Measurements from ENCODE around the gene GUCA1A.
"Not testable (repeated sequence)": the region's sequence is repeated elsewhere in the genome, so short reads cannot be mapped to it uniquely, and the experiment has no call there.

GUCA1A gene

GRCh38 chr6:42210551-42210950, 37.4 kb downstream of the GUCA1A start:
- DNase-seq = no peak

DNA sequence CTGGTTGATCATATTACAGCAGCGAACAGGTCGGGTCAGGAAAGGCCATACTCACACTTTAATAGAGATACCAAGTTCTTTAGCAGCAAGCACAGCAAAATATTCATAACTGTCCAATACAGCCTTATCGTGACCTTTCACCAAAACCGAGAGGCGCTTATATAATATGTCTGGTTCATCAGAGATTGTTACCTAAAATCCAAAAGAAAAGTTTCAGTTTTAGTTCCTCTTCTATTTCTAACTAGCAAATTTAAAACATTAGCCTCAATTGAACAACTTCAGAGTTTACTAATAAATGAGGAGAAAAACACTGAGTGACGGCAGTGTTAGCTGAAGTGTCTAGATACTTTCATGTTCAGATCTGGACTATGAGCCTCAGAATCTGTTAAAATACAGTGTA, 38.6 kb downstream of the GUCA1A start:
- no peak for DNase-seq

DNA sequence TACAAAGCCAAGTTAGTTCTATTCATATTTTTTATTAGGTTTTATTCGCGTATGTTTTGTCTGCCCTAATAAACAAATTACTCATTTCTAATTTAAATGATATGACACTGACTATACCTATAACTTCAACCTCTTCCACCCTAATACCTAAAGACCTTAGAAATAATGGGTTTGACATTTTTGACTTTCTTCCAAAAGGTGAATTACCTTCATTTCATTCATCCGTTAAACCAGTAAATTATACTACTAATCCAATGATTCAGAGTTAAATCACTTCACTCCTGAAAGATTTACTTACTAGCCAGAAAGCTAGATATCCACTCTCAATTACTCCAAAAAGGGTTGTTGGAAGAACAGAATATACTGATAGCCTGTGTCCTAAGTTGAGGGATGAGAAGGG, 39.3 kb downstream of the GUCA1A start:
- DNase-seq = no peak

DNA sequence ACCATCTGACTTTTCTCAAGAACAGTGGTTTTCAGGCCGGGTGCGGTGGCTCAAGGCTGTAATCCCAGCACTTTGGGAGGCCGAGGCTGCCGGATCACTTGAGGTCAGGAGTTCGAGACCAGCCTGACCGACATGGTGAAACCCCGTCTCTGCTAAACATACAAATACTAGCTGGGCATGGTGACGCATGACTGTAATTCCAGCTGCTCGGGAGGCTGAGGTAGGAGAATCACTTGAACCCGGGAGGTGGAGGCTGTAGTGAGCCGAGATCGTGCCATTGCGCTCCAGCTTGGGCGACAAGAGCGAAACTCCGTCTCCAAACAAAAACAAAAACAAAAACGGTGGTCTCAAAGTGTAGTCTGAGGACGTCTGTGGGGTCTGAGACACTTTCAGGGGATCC, 43.3 kb downstream of the GUCA1A start:
- not testable (repeated sequence) for DNase-seq

- DNase-seq = peak; percentile 15
Observed at GRCh38 chr6:42217157-42217518, 44.0 kb downstream of the GUCA1A start.

DNA sequence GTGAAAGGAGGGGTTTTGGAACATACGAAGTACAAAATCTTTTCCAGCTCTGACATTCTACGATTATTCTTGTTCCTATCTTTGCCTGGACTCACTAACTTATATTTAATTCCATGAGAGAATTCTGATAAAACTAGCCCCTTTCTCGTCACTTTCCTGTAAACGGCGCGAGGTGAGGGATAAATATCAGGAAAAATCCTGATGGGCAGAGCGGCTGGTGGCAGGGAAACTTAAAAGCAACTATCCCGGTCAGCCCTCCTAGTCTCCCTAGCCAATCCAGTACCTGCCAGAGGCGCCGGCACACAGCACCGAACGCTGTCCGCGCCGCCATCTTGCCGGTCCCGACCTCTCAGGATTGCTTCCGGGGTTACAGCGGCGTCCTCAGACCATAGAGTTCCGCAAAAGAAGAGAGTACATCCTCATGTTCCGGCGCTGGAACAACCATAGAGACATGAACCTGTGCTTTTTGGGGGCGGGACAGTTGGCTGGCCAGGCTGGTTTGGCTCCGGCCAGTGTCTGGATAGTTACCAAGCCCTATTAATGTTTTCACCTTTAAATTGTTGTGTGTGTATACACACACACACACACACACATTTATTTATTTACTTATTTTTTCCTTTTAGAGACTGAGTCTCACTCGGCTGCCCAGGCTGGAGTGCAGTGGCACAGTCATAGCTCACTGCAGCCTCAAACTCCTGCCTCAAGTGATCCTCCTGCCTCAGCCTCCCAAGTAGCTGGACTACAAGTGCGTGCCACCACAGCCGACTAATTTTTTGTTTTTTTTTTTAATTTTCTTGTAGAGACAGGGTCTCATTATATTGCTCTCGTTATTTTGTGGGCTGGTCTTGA, 44.6 kb downstream of the GUCA1A start, which contains the start of gene MRPS10:
TSS of gene MRPS10 (minus strand) at position 343 of the 849 bp plus-strand sequence. CDS start at position 331, 12 bp downstream.
- peak; percentile 80 for DNase-seq

GRCh38 chr6:42220807-42221206, 47.6 kb downstream of the GUCA1A start:
- DNase-seq = no peak

- DNase-seq = no peak
Observed at GRCh38 chr6:42221546-42221945, 48.4 kb downstream of the GUCA1A start.

- no peak for DNase-seq
Observed at GRCh38 chr6:42222448-42222847, 49.3 kb downstream of the GUCA1A start.

- no peak for DNase-seq
Observed at GRCh38 chr6:42224222-42225028, 51.3 kb downstream of the GUCA1A start.

GRCh38 chr6:42225029-42225339, 51.8 kb downstream of the GUCA1A start:
- DNase-seq = no peak

- no peak for DNase-seq
Observed at GRCh38 chr6:42225419-42225818, 52.3 kb downstream of the GUCA1A start.

- no peak for DNase-seq
Observed at GRCh38 chr6:42226161-42226611, 53.0 kb downstream of the GUCA1A start.

DNA sequence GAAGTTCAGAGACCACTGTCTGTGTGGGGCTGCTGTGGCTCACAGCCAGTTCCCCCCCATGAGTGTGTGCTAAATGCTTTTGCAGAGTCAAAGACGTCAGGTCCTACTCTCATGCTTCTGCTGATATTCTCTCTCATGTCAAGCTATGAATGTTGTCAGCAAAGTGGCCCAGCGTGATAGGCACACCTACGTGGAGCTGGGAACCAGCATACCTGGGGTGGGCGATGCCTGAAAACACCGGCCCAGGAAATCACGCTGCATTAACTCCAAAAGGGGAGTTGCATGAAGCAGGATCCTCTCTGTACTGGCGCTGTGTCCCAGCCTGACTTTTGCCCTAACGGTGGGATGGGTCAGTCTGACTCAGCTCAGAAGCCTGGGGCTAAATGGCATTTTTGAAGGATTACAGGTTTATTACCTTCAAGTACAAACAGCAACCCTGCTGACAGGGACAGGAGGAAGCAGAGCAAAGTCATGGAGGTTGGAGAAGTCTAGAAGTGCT, 53.5 kb downstream of the GUCA1A start:
- no peak for DNase-seq

- no peak for DNase-seq
Observed at GRCh38 chr6:42227173-42227850, 54.1 kb downstream of the GUCA1A start.

DNA sequence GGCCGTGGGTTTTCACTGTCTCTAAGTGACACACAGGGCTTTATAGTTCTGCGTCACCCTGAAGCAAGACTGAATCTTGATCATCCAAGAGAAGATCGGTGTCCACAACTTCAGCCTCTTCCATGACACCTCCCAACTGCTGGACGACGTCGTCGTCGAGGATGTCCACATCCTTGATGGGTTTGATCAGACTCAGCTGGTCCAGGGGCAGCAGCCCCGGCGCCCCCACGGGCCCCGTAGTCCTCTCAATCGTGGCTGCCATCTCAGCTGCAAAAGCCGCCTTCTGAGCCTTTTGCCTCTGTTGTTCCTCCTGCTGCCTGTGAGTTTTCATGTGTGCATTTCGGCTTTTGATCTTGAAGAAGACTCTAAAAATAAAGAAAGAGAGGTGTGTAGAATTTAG, 55.1 kb downstream of the GUCA1A start:
- DNase-seq = no peak
